ENCODE results near the gene UNC119B.

The UNC119B gene

GRCh38 chr12:120725659-120726509 is 15.6 kb downstream of the UNC119B start, which contains the start of gene ACADS:
Gene ACADS (plus strand): TSS chr12:120725826. CDS start chr12:120725886, 60 bp downstream.
- no peak for TF ChIP-seq REST (IDR thresholded peaks at IDR 0.05; ENCODE audit: low read depth)
- TF ChIP-seq CEBPB (IDR thresholded peaks at IDR 0.05): no peak
- no peak for TF ChIP-seq MAX (IDR thresholded peaks at IDR 0.05)
- no peak for TF ChIP-seq EGR1 (IDR thresholded peaks at IDR 0.05)
- no peak for TF ChIP-seq EP300 (IDR thresholded peaks at IDR 0.05; ENCODE audit: borderline replicate concordance)
- 0 out of 2 replicates have a peak, but pooled peaks have one; percentile 2 for TF ChIP-seq USF1 (IDR thresholded peaks at IDR 0.05)
- peak; percentile 81 for TF ChIP-seq YY1 (IDR thresholded peaks at IDR 0.05; ENCODE audit: low read depth)
- no peak for TF ChIP-seq CREB1 (IDR thresholded peaks at IDR 0.05; ENCODE audit: low read depth)
- TF ChIP-seq TEAD4 (IDR thresholded peaks at IDR 0.05): no peak
- TF ChIP-seq ZBTB7A (IDR thresholded peaks at IDR 0.05; ENCODE audit: low read depth): 0 out of 2 replicates have a peak, but pooled peaks have one; percentile 39
- no peak; the same call in 1 of the 2 replicates for TF ChIP-seq NFIC (IDR thresholded peaks at IDR 0.05)
- no peak; the same call in 1 of the 2 replicates for TF ChIP-seq TCF12 (IDR thresholded peaks at IDR 0.05; ENCODE audit: low read depth)
- peak; percentile 67 for TF ChIP-seq TAF1 (IDR thresholded peaks at IDR 0.05; ENCODE audit: low read depth)
- no peak for TF ChIP-seq FOXM1 (IDR thresholded peaks at IDR 0.05; ENCODE audit: borderline replicate concordance, low read depth)
- TF ChIP-seq RAD21 (IDR thresholded peaks at IDR 0.05; ENCODE audit: low read depth): no peak

GRCh38 chr12:120726510-120726793 is 16.2 kb downstream of the UNC119B start:
- no peak for TF ChIP-seq MAX (IDR thresholded peaks at IDR 0.05)
- no peak for TF ChIP-seq TCF12 (IDR thresholded peaks at IDR 0.05; ENCODE audit: low read depth)
- no peak for TF ChIP-seq TAF1 (IDR thresholded peaks at IDR 0.05; ENCODE audit: low read depth)
- TF ChIP-seq EP300 (IDR thresholded peaks at IDR 0.05; ENCODE audit: borderline replicate concordance): no peak
- no peak for TF ChIP-seq CREB1 (IDR thresholded peaks at IDR 0.05; ENCODE audit: low read depth)
- TF ChIP-seq NFIC (IDR thresholded peaks at IDR 0.05): no peak
- TF ChIP-seq REST (IDR thresholded peaks at IDR 0.05; ENCODE audit: low read depth): no peak
- TF ChIP-seq ZBTB7A (IDR thresholded peaks at IDR 0.05; ENCODE audit: low read depth): no peak
- TF ChIP-seq CEBPB (IDR thresholded peaks at IDR 0.05): no peak
- TF ChIP-seq YY1 (IDR thresholded peaks at IDR 0.05; ENCODE audit: low read depth): no peak
- no peak for TF ChIP-seq EGR1 (IDR thresholded peaks at IDR 0.05)
- no peak for TF ChIP-seq USF1 (IDR thresholded peaks at IDR 0.05)
- TF ChIP-seq RAD21 (IDR thresholded peaks at IDR 0.05; ENCODE audit: low read depth): no peak
- TF ChIP-seq TEAD4 (IDR thresholded peaks at IDR 0.05): no peak
- TF ChIP-seq FOXM1 (IDR thresholded peaks at IDR 0.05; ENCODE audit: borderline replicate concordance, low read depth): no peak

GRCh38 chr12:120726961-120727360 is 16.7 kb downstream of the UNC119B start:
- TF ChIP-seq TAF1 (IDR thresholded peaks at IDR 0.05; ENCODE audit: low read depth): no peak
- no peak for TF ChIP-seq EGR1 (IDR thresholded peaks at IDR 0.05)
- no peak for TF ChIP-seq EP300 (IDR thresholded peaks at IDR 0.05; ENCODE audit: borderline replicate concordance)
- TF ChIP-seq NFIC (IDR thresholded peaks at IDR 0.05): no peak
- no peak for TF ChIP-seq REST (IDR thresholded peaks at IDR 0.05; ENCODE audit: low read depth)
- TF ChIP-seq CEBPB (IDR thresholded peaks at IDR 0.05): no peak
- no peak for TF ChIP-seq CREB1 (IDR thresholded peaks at IDR 0.05; ENCODE audit: low read depth)

- TF ChIP-seq CEBPB (IDR thresholded peaks at IDR 0.05) (no peak), NFIC (IDR thresholded peaks at IDR 0.05) (no peak), ZBTB7A (IDR thresholded peaks at IDR 0.05; ENCODE audit: low read depth) (no peak), TEAD4 (IDR thresholded peaks at IDR 0.05) (no peak), MAX (IDR thresholded peaks at IDR 0.05) (no peak), EGR1 (IDR thresholded peaks at IDR 0.05) (no peak), EP300 (IDR thresholded peaks at IDR 0.05; ENCODE audit: borderline replicate concordance) (no peak), RAD21 (IDR thresholded peaks at IDR 0.05; ENCODE audit: low read depth) (no peak), TCF12 (IDR thresholded peaks at IDR 0.05; ENCODE audit: low read depth) (no peak), YY1 (IDR thresholded peaks at IDR 0.05; ENCODE audit: low read depth) (no peak), CREB1 (IDR thresholded peaks at IDR 0.05; ENCODE audit: low read depth) (no peak), USF1 (IDR thresholded peaks at IDR 0.05) (no peak), FOXM1 (IDR thresholded peaks at IDR 0.05; ENCODE audit: borderline replicate concordance, low read depth) (no peak), TAF1 (IDR thresholded peaks at IDR 0.05; ENCODE audit: low read depth) (no peak), REST (IDR thresholded peaks at IDR 0.05; ENCODE audit: low read depth) (no peak)
Observed at GRCh38 chr12:120733574-120733973, 23.3 kb downstream of the UNC119B start.
